OCI-LY1 (cell line): ENCODE measurements around the gene SRD5A1.

Source experiments
- H2AFZ ChIP-seq: fragments of 200-600 bp; sonication (generic), shearing (Covaris generic); 2 replicates; pipeline ENCODE4 v1.6.0; 2014; ENCODE audit warnings: antibody characterized with exemption, mild to moderate bottlenecking, low read length
- H3F3A ChIP-seq: fragments of 200-600 bp; sonication (generic), shearing (Covaris generic); 2 replicates; pipeline ENCODE4 v1.6.0; 2014; ENCODE audit warnings: mild to moderate bottlenecking, antibody characterized with exemption, low read length, moderate library complexity; ENCODE audit not compliant: insufficient read depth
- H3K27ac ChIP-seq: fragments of 200-600 bp; sonication (generic); 2 replicates; pipeline ENCODE4 v1.5.1; 2014; ENCODE audit warnings: low read length, mixed run types, mild to moderate bottlenecking, low read depth; ENCODE audit not compliant: poor library complexity, severe bottlenecking
- H3K27me3 ChIP-seq: fragments of 200-600 bp; sonication (generic); 2 replicates; pipeline ENCODE4 v1.6.0; 2014; ENCODE audit warnings: antibody characterized with exemption, mild to moderate bottlenecking, low read length, moderate library complexity; ENCODE audit not compliant: insufficient read depth
- H3K36me3 ChIP-seq: fragments of 200-600 bp; sonication (generic); 2 replicates; pipeline ENCODE4 v1.6.1; 2014; ENCODE audit warnings: mild to moderate bottlenecking, antibody characterized with exemption, low read length, moderate library complexity, mixed read lengths; ENCODE audit not compliant: insufficient read depth
- H3K4me1 ChIP-seq: fragments of 200-600 bp; sonication (generic); 2 replicates; pipeline ENCODE4 v1.5.1; 2014; ENCODE audit warnings: mild to moderate bottlenecking, low read length, moderate library complexity; ENCODE audit not compliant: insufficient read depth, severe bottlenecking
- H3K4me2 ChIP-seq: fragments of 200-600 bp; sonication (generic), shearing (Covaris generic); 2 replicates; pipeline ENCODE4 v1.6.1; 2014; ENCODE audit warnings: low read length
- H3K4me3 ChIP-seq: fragments of 200-600 bp; sonication (generic); 2 replicates; pipeline ENCODE4 v1.5.1; 2014; ENCODE audit warnings: low read length, low read depth, mild to moderate bottlenecking, mixed read lengths; ENCODE audit not compliant: poor library complexity, severe bottlenecking
- H3K79me2 ChIP-seq: fragments of 200-600 bp; shearing (Covaris generic); 2 replicates; pipeline ENCODE4 v1.6.1; 2016; ENCODE audit warnings: mixed run types, low read length, mixed read lengths; ENCODE audit not compliant: insufficient read depth
- H3K9ac ChIP-seq: fragments of 200-600 bp; sonication (generic), shearing (Covaris generic); 2 replicates; pipeline ENCODE4 v1.6.1; 2014; ENCODE audit warnings: mild to moderate bottlenecking, low read length, mixed read lengths
- H3K9me2 ChIP-seq: fragments of 200-600 bp; sonication (generic), shearing (Covaris generic); 2 replicates; pipeline ENCODE4 v1.6.1; 2014; ENCODE audit warnings: low read depth, mild to moderate bottlenecking, low read length, mixed read lengths
- H3K9me3 ChIP-seq: fragments of 200-600 bp; shearing (Covaris generic); 2 replicates; pipeline ENCODE4 v1.6.1; 2014; ENCODE audit warnings: low read length, mixed read lengths
- H4K20me1 ChIP-seq: fragments of 200-600 bp; sonication (generic), shearing (Covaris generic); 2 replicates; pipeline ENCODE4 v1.6.0; 2016; ENCODE audit warnings: mild to moderate bottlenecking, low read length; ENCODE audit not compliant: insufficient read depth
- CTCF ChIP-seq: fragments of 200-600 bp; sonication (generic), shearing (Covaris generic); IDR thresholded peaks from 2 replicates; pipeline ENCODE4 v1.5.1; 2017; ENCODE audit warnings: mild to moderate bottlenecking, antibody characterized with exemption, low read length, moderate library complexity, mixed read lengths
- EZH2 ChIP-seq: fragments of 200-600 bp; sonication (generic), shearing (Covaris generic); IDR thresholded peaks from 2 replicates; pipeline ENCODE4 v1.8.0; 2017; ENCODE audit warnings: borderline replicate concordance, mixed run types, mild to moderate bottlenecking, antibody characterized with exemption, low read length, moderate library complexity, mixed read lengths

The SRD5A1 gene

GRCh38 chr5:6715758-6716628 lies 82.8 kb downstream of the SRD5A1 start:
- Histone ChIP-seq H3K4me2 (peak overlapping the region; percentile 94), H3K9me2 (no peaks in the 10 kb centered on the region), H3K79me2 (peaks cover 47% of the 10 kb centered on the region), H3K9ac (peak overlapping the region; percentile 49), H3K4me1 (peaks cover 71% of the 10 kb centered on the region), H3K9me3 (no peaks in the 10 kb centered on the region), H3K36me3 (peaks cover 42% of the 10 kb centered on the region), H2AFZ (no peak overlapping the region), H3K4me3 (peak overlapping the region; percentile 76), H3K27ac (no peak overlapping the region), H3F3A (no peaks in the 10 kb centered on the region), H4K20me1 (no peaks in the 10 kb centered on the region; the same call in 1 of the 2 replicates), H3K27me3 (no peaks in the 10 kb centered on the region)
- TF ChIP-seq CTCF (no peak), EZH2 (no peak)

DNA sequence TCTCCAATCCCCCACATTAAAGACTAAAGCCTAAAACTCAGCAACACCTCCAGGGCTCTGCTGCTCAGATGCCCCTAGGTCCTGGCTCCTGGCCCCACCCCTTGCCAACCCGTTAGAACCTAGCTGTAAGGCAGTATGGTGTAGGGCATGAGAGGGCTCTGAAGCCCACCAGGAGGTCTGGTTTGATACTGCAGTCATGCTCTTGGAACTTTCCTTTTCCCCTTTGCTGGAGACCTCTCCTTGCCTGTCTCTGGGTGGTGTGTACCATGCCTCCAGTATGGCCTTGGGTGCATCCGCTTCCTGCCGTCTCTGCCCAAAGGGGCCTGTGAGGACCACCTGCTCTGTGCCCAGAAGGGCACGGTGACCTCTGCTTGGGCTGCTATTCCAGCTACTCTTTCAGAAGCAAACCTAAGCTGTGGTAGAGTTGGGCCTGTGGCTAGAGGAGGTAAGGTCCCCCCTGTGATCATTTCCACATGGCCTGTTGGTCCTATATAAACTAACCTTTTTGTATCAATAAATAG lies 83.4 kb downstream of the SRD5A1 start:
- TF ChIP-seq CTCF = no peak
- Histone ChIP-seq H4K20me1 (no peaks in the 10 kb centered on the region; the same call in 1 of the 2 replicates), H3K79me2 (peaks cover 54% of the 10 kb centered on the region), H3F3A (no peaks in the 10 kb centered on the region), H3K36me3 (peaks cover 42% of the 10 kb centered on the region), H3K4me2 (peak overlapping the region; percentile 94), H3K27ac (no peak overlapping the region), H2AFZ (no peak overlapping the region), H3K4me3 (peak overlapping the region; percentile 76), H3K27me3 (no peaks in the 10 kb centered on the region), H3K4me1 (peaks cover 75% of the 10 kb centered on the region), H3K9me2 (no peaks in the 10 kb centered on the region), H3K9me3 (no peaks in the 10 kb centered on the region), H3K9ac (no peak overlapping the region; the same call in 1 of the 2 replicates)

- H3K4me1 ChIP-seq = peaks cover 75% of the 10 kb centered on the region
- peak overlapping the region; percentile 94; the same call in 1 of the 2 replicates for H3K4me2 ChIP-seq
- peak overlapping the region; percentile 14 for H3K4me3 ChIP-seq
- H3K9ac ChIP-seq = no peak overlapping the region
- H4K20me1 ChIP-seq = no peaks in the 10 kb centered on the region; the same call in 1 of the 2 replicates
- no peak for TF ChIP-seq EZH2
- no peak for TF ChIP-seq CTCF
- no peaks in the 10 kb centered on the region for H3K27me3 ChIP-seq
- H3F3A ChIP-seq = no peaks in the 10 kb centered on the region
- H3K79me2 ChIP-seq = peaks cover 60% of the 10 kb centered on the region
- H3K9me3 ChIP-seq = no peaks in the 10 kb centered on the region
- H2AFZ ChIP-seq = no peak overlapping the region
- no peak overlapping the region for H3K27ac ChIP-seq
- no peaks in the 10 kb centered on the region for H3K9me2 ChIP-seq
- H3K36me3 ChIP-seq = peaks cover 42% of the 10 kb centered on the region
Observed at GRCh38 chr5:6717247-6717646, 84.0 kb downstream of the SRD5A1 start.
